NK-92 (cell line): ENCODE measurements around the gene MAPK7.
"Not testable (repeated sequence)": the region's sequence is repeated elsewhere in the genome, so short reads cannot be mapped to it uniquely, and the experiment has no call there.

Source experiments
- DNase-seq: peaks from one replicate; lab custom pipeline; 2025; ENCODE audit not compliant: unreplicated experiment; lab: John Stamatoyannopoulos, UW

MAPK7 gene

GRCh38 chr17:19342611-19343255 lies 35.6 kb upstream of the MAPK7 start:
- no peak for DNase-seq

- DNase-seq = no peak
Observed at GRCh38 chr17:19343256-19343630, 35.1 kb upstream of the MAPK7 start.

GRCh38 chr17:19343671-19344151 lies 34.6 kb upstream of the MAPK7 start:
- no peak for DNase-seq

- no peak for DNase-seq
Observed at GRCh38 chr17:19344311-19345066, 33.8 kb upstream of the MAPK7 start.

- no peak for DNase-seq
Observed at GRCh38 chr17:19345067-19345460, 33.2 kb upstream of the MAPK7 start.

- DNase-seq = no peak
Observed at GRCh38 chr17:19345486-19346350, 32.6 kb upstream of the MAPK7 start.

- DNase-seq = no peak
Observed at GRCh38 chr17:19346351-19347255, 31.7 kb upstream of the MAPK7 start.

GRCh38 chr17:19347323-19348080 lies 30.8 kb upstream of the MAPK7 start:
- DNase-seq = no peak

GRCh38 chr17:19348081-19348650 lies 30.1 kb upstream of the MAPK7 start:
- DNase-seq = no peak

GRCh38 chr17:19348806-19349205 lies 29.5 kb upstream of the MAPK7 start:
- DNase-seq = no peak

GRCh38 chr17:19353401-19353800 lies 24.9 kb upstream of the MAPK7 start:
- not testable (repeated sequence) for DNase-seq

- no peak for DNase-seq
Observed at GRCh38 chr17:19354748-19355147, 23.6 kb upstream of the MAPK7 start.

- DNase-seq = no peak
Observed at GRCh38 chr17:19357351-19357750, 20.9 kb upstream of the MAPK7 start.

GRCh38 chr17:19357761-19358160 lies 20.5 kb upstream of the MAPK7 start:
- DNase-seq = no peak

- DNase-seq = no peak
Observed at GRCh38 chr17:19359151-19359550, 19.1 kb upstream of the MAPK7 start.

GRCh38 chr17:19359856-19360255 lies 18.4 kb upstream of the MAPK7 start:
- no peak for DNase-seq

- no peak for DNase-seq
Observed at GRCh38 chr17:19360772-19361171, 17.5 kb upstream of the MAPK7 start.

- DNase-seq = no peak
Observed at GRCh38 chr17:19361326-19361725, 17.0 kb upstream of the MAPK7 start.

GRCh38 chr17:19361944-19362276 lies 16.4 kb upstream of the MAPK7 start:
- no peak for DNase-seq
